Adrenal gland (tissue), 5 donors: ENCODE results near the gene SLC2A13.

Experiments used
- POLR2A ChIP-seq, 2 donors: fragments of 450-650 bp; IDR thresholded peaks; one replicate each; pipeline ENCODE4 v1.6.1; 2017; ENCODE audit warnings: antibody characterized with exemption in 2 of 2, mild to moderate bottlenecking in 2 of 2, moderate library complexity in 1 of 2
- TF ChIP-seq, protein P1 (sequence below), 6 experiments: fragments of 450-650 bp in 4 of 6; fragments of 200-600 bp in 2 of 6; sonication (generic) in 1 of 6; IDR thresholded peaks; 1 replicate in 5 of 6; 2 replicates in 1 of 6; pipeline versions ENCODE4 v1.5.1 to v1.8.0; 2016 to 2021; ENCODE audit warnings: antibody characterized with exemption in 6 of 6, mild to moderate bottlenecking in 2 of 6, moderate library complexity in 1 of 6
- donor health status: DM: no; HTN: no; CAD: no.

DNA sequence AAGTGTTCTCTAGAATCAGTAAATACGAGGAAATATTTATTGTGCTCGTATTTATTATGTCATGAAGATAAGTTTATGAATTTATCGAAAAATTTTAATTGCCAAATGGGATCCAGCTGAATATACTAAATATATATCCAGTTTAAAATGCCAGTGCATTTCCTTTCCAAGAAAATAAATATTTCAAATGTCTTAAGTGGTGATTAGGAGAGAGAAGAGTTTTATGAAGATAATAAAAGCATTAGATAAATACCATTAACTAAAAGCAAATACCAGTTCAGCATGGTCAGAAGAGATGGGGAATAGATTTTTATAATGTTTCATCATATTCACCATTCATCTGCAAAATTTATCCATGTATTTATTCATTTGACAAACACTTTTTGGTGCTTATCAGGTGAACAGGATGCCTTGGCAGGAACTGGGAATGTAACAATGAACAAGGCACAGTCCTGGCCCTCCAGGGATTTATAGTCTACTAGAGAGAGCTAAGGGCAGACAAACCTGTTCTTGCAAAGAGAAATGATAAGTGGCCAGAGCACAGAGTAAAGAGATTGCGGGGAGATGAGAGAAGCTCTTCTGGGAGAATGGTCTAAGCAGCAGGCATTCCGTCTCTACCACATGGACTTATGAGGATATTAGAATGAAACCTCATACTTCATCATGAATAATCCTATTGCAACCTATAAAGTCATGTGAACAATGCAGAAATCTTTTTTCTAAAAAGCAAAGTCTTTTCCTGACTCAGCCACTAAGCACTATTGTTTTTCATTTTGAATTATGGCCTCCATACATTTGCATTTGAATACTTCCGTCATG lies 342.6 kb downstream of the SLC2A13 start:
- TF ChIP-seq, protein P1, sequence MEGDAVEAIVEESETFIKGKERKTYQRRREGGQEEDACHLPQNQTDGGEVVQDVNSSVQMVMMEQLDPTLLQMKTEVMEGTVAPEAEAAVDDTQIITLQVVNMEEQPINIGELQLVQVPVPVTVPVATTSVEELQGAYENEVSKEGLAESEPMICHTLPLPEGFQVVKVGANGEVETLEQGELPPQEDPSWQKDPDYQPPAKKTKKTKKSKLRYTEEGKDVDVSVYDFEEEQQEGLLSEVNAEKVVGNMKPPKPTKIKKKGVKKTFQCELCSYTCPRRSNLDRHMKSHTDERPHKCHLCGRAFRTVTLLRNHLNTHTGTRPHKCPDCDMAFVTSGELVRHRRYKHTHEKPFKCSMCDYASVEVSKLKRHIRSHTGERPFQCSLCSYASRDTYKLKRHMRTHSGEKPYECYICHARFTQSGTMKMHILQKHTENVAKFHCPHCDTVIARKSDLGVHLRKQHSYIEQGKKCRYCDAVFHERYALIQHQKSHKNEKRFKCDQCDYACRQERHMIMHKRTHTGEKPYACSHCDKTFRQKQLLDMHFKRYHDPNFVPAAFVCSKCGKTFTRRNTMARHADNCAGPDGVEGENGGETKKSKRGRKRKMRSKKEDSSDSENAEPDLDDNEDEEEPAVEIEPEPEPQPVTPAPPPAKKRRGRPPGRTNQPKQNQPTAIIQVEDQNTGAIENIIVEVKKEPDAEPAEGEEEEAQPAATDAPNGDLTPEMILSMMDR (IDR thresholded peaks at IDR 0.05): no peak
- TF ChIP-seq POLR2A (IDR thresholded peaks at IDR 0.05): no peak
